GM13977 (cell line): Measurements from ENCODE around the gene ALG6.

Experiments
- DNase-seq: peaks from one replicate; pipeline ENCODE4 v3.0.0; 2012; ENCODE audit warnings: low spot score
- CTCF ChIP-seq: IDR thresholded peaks from 2 replicates; pipeline ENCODE4 v1.5.1; 2012; ENCODE audit warnings: mild to moderate bottlenecking, control low read depth; ENCODE audit not compliant: insufficient read depth; ENCODE audit errors: extremely low read depth, missing control alignments
- in situ Hi-C: fragments of 300-500 bp; cut with MboI; formaldehyde crosslinking; loops from one replicate; pipeline ENCODE4 v1.12.0; 2022; ENCODE audit warnings: low sequenced_read_pairs, low pct_unique_long_range_greater_than_20kb, mixed read lengths, inconsistent platforms; ENCODE audit not compliant: unreplicated experiment

ALG6 gene

GRCh38 chr1:63381741-63382140 lies 14.3 kb downstream of the ALG6 start:
- in situ Hi-C loops: no loop called here
- no peak for TF ChIP-seq CTCF
- no peak for DNase-seq

- in situ Hi-C loops: no loop called here
- TF ChIP-seq CTCF: no peak
- DNase-seq: no peak
These were observed 34.5 kb downstream of the ALG6 start for GRCh38 chr1:63401945-63402344.

GRCh38 chr1:63403386-63403785 lies 36.0 kb downstream of the ALG6 start:
- DNase-seq: no peak
- in situ Hi-C loops: no loop called here
- TF ChIP-seq CTCF: no peak

DNA sequence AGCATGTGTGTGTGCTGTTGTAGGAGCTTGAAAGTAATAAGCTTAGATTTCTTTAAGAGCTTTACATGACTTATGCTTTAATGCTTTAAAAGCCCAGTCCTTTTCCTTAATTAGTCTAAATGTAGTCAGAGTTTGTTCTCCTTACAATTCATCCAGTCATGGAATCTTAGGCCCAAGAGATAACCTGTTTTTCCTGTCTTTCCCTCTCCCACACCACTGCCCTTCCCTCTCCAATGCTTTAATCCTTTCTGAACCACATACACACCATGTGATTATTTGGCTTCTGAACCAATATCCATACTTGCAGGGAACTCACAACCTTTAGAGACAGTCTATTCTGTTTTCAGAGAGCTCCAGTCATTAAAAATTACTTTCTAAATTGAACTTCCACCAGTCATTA lies 37.6 kb downstream of the ALG6 start:
- in situ Hi-C loops: no loop called here
- DNase-seq: no peak
- no peak for TF ChIP-seq CTCF

GRCh38 chr1:63405987-63406386 lies 38.6 kb downstream of the ALG6 start:
- TF ChIP-seq CTCF: no peak
- in situ Hi-C loops: no loop called here
- DNase-seq: no peak

- in situ Hi-C loops: no loop called here
- no peak for TF ChIP-seq CTCF
- DNase-seq: no peak
These were observed 39.6 kb downstream of the ALG6 start for GRCh38 chr1:63407002-63407401.

DNA sequence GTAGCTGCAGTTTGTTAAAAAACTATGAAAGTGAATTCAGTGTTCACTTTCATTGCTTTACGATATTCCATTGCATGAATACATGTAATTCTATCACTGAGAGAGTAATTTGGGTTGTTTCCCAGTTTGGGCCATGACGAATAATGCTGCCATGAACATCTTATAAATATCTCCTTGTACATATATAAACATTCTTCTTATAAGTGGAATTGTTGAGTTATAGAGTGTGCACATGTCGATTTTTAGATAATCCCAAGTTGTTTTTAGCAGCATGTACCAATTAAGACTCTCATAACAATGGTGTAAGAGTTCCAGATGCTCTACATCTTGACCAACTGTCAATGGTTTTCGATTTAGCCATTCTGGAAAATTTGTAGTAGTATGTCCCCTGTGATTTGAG lies 40.9 kb downstream of the ALG6 start:
- no peak for DNase-seq
- in situ Hi-C loops: no loop called here
- no peak for TF ChIP-seq CTCF
